ENCODE results near the gene ZWILCH. TPM values are rescaled to one million over a fixed set of nuclear protein-coding genes. Genes with fewer than 3 reads are reported as not detected.

ZWILCH gene
- total and polyA plus RNA-seq, 2 experiments from 2014 or later, result 9.8 to 17.8 TPM

DNA sequence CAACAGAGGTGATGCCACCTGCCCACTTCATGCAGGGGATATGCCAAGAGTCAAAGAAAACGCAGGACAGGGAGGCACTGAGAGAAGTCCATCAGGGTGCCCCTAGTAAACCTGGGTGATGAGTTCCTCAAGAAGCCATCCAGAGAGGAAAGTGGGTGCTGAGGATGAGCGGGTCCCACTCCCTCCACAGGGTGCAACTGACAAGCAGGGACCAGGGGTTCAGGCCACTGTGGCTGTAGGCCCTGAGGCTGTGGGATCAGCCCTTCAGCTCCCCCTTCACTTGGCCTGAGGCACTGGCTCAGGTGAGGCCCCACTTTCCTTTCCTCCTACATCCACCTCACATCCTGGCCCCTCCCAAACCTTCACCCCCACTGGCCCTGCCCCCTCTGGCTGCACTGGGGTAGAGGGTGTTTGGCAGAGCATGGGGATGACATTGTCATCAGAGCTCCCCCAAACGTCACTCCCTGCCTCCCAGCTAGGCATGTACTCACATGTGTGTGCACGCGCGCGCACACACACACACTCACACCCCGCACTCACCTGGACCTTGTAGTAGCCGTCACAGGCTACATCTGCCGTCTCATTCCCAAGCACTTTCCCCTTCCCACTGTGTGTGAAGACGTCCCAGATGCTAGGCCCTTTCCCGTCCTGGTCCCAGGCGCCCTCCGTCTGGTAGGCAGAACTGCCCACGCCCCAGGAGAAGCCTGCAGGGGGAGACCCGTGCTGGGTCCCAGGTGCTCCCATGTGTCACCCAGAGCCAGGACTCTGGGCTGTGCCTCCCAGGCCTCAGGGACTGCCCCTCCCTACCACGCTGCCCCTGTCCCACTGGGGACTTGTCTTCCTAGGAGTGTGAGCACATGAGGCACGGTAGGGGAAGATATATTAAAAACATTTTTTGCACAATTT lies 59.3 kb downstream of the ZWILCH start:
- WGBS (ENCODE audit: low lambda C conversion rate, missing lambda C conversion rate), result 91% methylated on average over 18 of the region's 18 CpGs
- no peaks in the 10 kb centered on the region for H3K36me3 ChIP-seq (replicated peaks; ENCODE audit: insufficient read depth, low read depth)
- H3K4me1 ChIP-seq (ENCODE audit: insufficient read depth), result no peaks in the 10 kb centered on the region
- no peak overlapping the region for H2AFZ ChIP-seq
- H3K79me2 ChIP-seq, result no peaks in the 10 kb centered on the region
- H3K27ac ChIP-seq, result no peak overlapping the region
- H3K9me2 ChIP-seq (replicated peaks; ENCODE audit: insufficient read depth), result no peaks in the 10 kb centered on the region
- H4K20me1 ChIP-seq (ENCODE audit: insufficient read depth, poor library complexity, severe bottlenecking), result no peaks in the 10 kb centered on the region
- TF ChIP-seq EZH2 (IDR thresholded peaks at IDR 0.05; ENCODE audit: borderline replicate concordance), result no peak
- TF ChIP-seq EZH2phosphoT487 (IDR thresholded peaks at IDR 0.05; ENCODE audit: low read depth, severe bottlenecking, unreplicated experiment), result no peak
- TF ChIP-seq, protein P1, sequence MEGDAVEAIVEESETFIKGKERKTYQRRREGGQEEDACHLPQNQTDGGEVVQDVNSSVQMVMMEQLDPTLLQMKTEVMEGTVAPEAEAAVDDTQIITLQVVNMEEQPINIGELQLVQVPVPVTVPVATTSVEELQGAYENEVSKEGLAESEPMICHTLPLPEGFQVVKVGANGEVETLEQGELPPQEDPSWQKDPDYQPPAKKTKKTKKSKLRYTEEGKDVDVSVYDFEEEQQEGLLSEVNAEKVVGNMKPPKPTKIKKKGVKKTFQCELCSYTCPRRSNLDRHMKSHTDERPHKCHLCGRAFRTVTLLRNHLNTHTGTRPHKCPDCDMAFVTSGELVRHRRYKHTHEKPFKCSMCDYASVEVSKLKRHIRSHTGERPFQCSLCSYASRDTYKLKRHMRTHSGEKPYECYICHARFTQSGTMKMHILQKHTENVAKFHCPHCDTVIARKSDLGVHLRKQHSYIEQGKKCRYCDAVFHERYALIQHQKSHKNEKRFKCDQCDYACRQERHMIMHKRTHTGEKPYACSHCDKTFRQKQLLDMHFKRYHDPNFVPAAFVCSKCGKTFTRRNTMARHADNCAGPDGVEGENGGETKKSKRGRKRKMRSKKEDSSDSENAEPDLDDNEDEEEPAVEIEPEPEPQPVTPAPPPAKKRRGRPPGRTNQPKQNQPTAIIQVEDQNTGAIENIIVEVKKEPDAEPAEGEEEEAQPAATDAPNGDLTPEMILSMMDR (IDR thresholded peaks at IDR 0.05; ENCODE audit: poor library complexity), result no peak
- no peak overlapping the region for H3K4me3 ChIP-seq
- H3K4me2 ChIP-seq, result no peak overlapping the region
- no peaks in the 10 kb centered on the region for H3K9me3 ChIP-seq (ENCODE audit: low read depth)
- H3K27me3 ChIP-seq, result no peaks in the 10 kb centered on the region
- no peak for DNase-seq (ENCODE audit: low spot score)

DNA sequence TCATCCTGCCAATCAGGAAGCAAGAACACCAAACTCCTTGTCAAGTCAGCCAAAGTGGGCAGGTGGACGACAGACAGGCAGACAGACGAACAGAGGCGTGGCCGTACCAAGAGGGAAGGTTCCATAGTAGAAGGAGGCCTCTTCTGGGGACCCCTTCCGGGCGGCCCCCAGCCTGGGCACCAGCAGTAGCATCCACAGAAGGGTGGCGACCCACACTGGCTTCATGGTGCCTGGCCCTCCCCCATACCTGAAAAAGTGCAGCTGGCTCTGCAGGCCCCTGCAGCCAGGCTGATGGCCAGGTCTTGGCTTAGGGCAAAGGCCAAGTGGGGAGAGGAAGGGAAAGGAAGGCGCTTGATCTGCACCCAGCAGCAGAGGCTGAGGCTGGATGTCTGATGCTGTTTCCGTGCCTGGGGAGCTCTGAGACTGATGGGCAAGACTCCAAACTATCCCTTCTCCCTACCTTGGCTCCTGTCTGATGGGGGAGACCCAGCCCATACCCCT lies 60.1 kb downstream of the ZWILCH start:
- no peak overlapping the region for H2AFZ ChIP-seq
- H3K4me3 ChIP-seq, result no peak overlapping the region
- H3K4me2 ChIP-seq, result no peak overlapping the region
- H3K4me1 ChIP-seq (ENCODE audit: insufficient read depth), result no peaks in the 10 kb centered on the region
- DNase-seq (ENCODE audit: low spot score), result no peak
- no peaks in the 10 kb centered on the region for H3K27me3 ChIP-seq
- H3K36me3 ChIP-seq (replicated peaks; ENCODE audit: insufficient read depth, low read depth), result no peaks in the 10 kb centered on the region
- TF ChIP-seq EZH2phosphoT487 (IDR thresholded peaks at IDR 0.05; ENCODE audit: low read depth, severe bottlenecking, unreplicated experiment), result no peak
- TF ChIP-seq, protein P1 (IDR thresholded peaks at IDR 0.05; ENCODE audit: poor library complexity), result no peak
- no peak for TF ChIP-seq EZH2 (IDR thresholded peaks at IDR 0.05; ENCODE audit: borderline replicate concordance)
- H3K79me2 ChIP-seq, result no peaks in the 10 kb centered on the region
- H4K20me1 ChIP-seq (ENCODE audit: insufficient read depth, poor library complexity, severe bottlenecking), result no peaks in the 10 kb centered on the region
- H3K9me2 ChIP-seq (replicated peaks; ENCODE audit: insufficient read depth), result no peaks in the 10 kb centered on the region
- no peak overlapping the region for H3K27ac ChIP-seq
- H3K9me3 ChIP-seq (ENCODE audit: low read depth), result no peaks in the 10 kb centered on the region
- 87% methylated on average over 9 of the region's 9 CpGs for WGBS (ENCODE audit: low lambda C conversion rate, missing lambda C conversion rate)

DNA sequence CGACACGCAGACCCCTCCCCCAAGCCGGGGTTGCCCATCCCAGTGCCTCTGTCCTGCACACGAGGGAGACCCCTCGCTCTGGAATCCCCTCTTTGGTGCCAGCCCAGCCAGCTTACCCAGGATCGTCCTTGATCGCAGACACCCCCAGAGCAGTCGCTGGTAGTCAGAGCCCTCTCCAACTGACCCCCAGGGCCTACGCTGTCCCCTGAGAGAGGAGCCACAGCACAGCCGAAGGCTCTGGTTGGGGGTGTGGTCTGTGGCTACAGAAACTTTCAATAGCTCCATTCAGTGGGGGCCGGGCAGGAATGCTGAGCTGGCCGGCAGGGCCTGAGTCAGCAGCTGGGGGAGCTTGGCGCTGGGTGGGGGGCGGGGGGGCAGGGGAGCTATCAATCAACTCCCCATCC lies 60.6 kb downstream of the ZWILCH start, which contains the start of gene LCTL:
Gene LCTL, minus strand, starts transcription at position 258 of the 404 bp plus-strand sequence. CDS start 633 bp downstream, outside the sequence.
- DNase-seq (ENCODE audit: low spot score), result no peak
- Histone ChIP-seq H3K36me3 (replicated peaks; ENCODE audit: insufficient read depth, low read depth) (no peaks in the 10 kb centered on the region), H2AFZ (no peak within 1 kb of the TSS), H3K4me2 (no peak within 1 kb of the TSS), H3K9me3 (ENCODE audit: low read depth) (no peaks in the 10 kb centered on the region), H3K4me1 (ENCODE audit: insufficient read depth) (no peaks in the 10 kb centered on the region), H3K9me2 (replicated peaks; ENCODE audit: insufficient read depth) (no peaks in the 10 kb centered on the region), H4K20me1 (ENCODE audit: insufficient read depth, poor library complexity, severe bottlenecking) (no peaks in the 10 kb centered on the region), H3K79me2 (no peaks in the 10 kb centered on the region), H3K4me3 (no peak within 1 kb of the TSS), H3K27me3 (no peaks in the 10 kb centered on the region), H3K27ac (no peak within 1 kb of the TSS)
- 48% methylated on average over 13 of the region's 14 CpGs for WGBS (ENCODE audit: low lambda C conversion rate, missing lambda C conversion rate)
- no peak for TF ChIP-seq EZH2phosphoT487 (IDR thresholded peaks at IDR 0.05; ENCODE audit: low read depth, severe bottlenecking, unreplicated experiment)
- TF ChIP-seq EZH2 (IDR thresholded peaks at IDR 0.05; ENCODE audit: borderline replicate concordance), result no peak
- TF ChIP-seq, protein P1 (IDR thresholded peaks at IDR 0.05; ENCODE audit: poor library complexity), result no peak
